Measurements from ENCODE around the gene SMAGP.
A peak's percentile ranks its signal among the peaks of the same experiment; 100 is the strongest.
"Not testable (repeated sequence)": the region's sequence is repeated elsewhere in the genome, so short reads cannot be mapped to it uniquely, and the experiment has no call there.

Gene SMAGP

GRCh38 chr12:51270067-51270950 lies at the start of gene SMAGP:
SMAGP (minus strand) TSS chr12:51270415; CDS start chr12:51269278, 1,137 bp downstream.
- DNase-seq (ENCODE audit: low read depth): no peak

GRCh38 chr12:51318846-51319599 lies 48.8 kb upstream of the SMAGP start:
- no peak for DNase-seq (ENCODE audit: low read depth)

- DNase-seq (ENCODE audit: low read depth): not testable (repeated sequence)
Measured at GRCh38 chr12:51318057-51318806, 48.0 kb upstream of the SMAGP start.

GRCh38 chr12:51311389-51311788 lies 41.2 kb upstream of the SMAGP start:
- no peak for DNase-seq (ENCODE audit: low read depth)

- DNase-seq (ENCODE audit: low read depth): peak; percentile 78
Measured at GRCh38 chr12:51307655-51308593, 37.7 kb upstream of the SMAGP start.

GRCh38 chr12:51306507-51306906 lies 36.3 kb upstream of the SMAGP start:
- DNase-seq (ENCODE audit: low read depth): no peak

- not testable (repeated sequence) for DNase-seq (ENCODE audit: low read depth)
Measured at GRCh38 chr12:51300768-51301167, 30.6 kb upstream of the SMAGP start.

- no peak for DNase-seq (ENCODE audit: low read depth)
Measured at GRCh38 chr12:51295651-51296050, 25.4 kb upstream of the SMAGP start.

GRCh38 chr12:51294097-51294496 lies 23.9 kb upstream of the SMAGP start:
- DNase-seq (ENCODE audit: low read depth): not testable (repeated sequence)

- no peak for DNase-seq (ENCODE audit: low read depth)
Measured at GRCh38 chr12:51293696-51294095, 23.5 kb upstream of the SMAGP start.

GRCh38 chr12:51291603-51292513 lies 21.6 kb upstream of the SMAGP start:
- not testable (repeated sequence) for DNase-seq (ENCODE audit: low read depth)

- DNase-seq (ENCODE audit: low read depth): no peak
Measured at GRCh38 chr12:51285843-51286242, 15.6 kb upstream of the SMAGP start.

GRCh38 chr12:51281202-51281924 lies 11.1 kb upstream of the SMAGP start:
- peak; percentile 46 for DNase-seq (ENCODE audit: low read depth)

- DNase-seq (ENCODE audit: low read depth): no peak
Measured at GRCh38 chr12:51275088-51275487, 4.9 kb upstream of the SMAGP start.

GRCh38 chr12:51272810-51273209 lies 2.6 kb upstream of the SMAGP start:
- not testable (repeated sequence) for DNase-seq (ENCODE audit: low read depth)

- DNase-seq (ENCODE audit: low read depth): peak; percentile 57
Measured at GRCh38 chr12:51270951-51271518, 820 bp upstream of the SMAGP start.

- DNase-seq (ENCODE audit: low read depth): no peak
Measured at GRCh38 chr12:51269174-51270066, 795 bp downstream of the SMAGP start.

GRCh38 chr12:51265024-51265423 lies 5.2 kb downstream of the SMAGP start:
- no peak for DNase-seq (ENCODE audit: low read depth)
